Hepatocyte (in vitro differentiated cells): ENCODE measurements around the gene PACSIN2.

Experiments used
- EZH2 ChIP-seq: fragments of 200-600 bp; sonication (generic); IDR thresholded peaks from 2 replicates; pipeline ENCODE4 v1.6.1; 2016; ENCODE audit warnings: antibody characterized with exemption, mild to moderate bottlenecking, borderline replicate concordance
- EZH2phosphoT487 ChIP-seq: fragments of 200-600 bp; sonication (generic); IDR thresholded peaks from one replicate; pipeline ENCODE4 v1.6.1; 2018; ENCODE audit warnings: antibody characterized with exemption, mild to moderate bottlenecking, low read depth, moderate library complexity; ENCODE audit not compliant: unreplicated experiment, severe bottlenecking
- TF ChIP-seq, protein P1 (sequence below): fragments of 200-600 bp; sonication (generic); IDR thresholded peaks from 2 replicates; pipeline ENCODE4 v1.5.1; 2016; ENCODE audit warnings: antibody characterized with exemption, mild to moderate bottlenecking; ENCODE audit not compliant: poor library complexity

DNA sequence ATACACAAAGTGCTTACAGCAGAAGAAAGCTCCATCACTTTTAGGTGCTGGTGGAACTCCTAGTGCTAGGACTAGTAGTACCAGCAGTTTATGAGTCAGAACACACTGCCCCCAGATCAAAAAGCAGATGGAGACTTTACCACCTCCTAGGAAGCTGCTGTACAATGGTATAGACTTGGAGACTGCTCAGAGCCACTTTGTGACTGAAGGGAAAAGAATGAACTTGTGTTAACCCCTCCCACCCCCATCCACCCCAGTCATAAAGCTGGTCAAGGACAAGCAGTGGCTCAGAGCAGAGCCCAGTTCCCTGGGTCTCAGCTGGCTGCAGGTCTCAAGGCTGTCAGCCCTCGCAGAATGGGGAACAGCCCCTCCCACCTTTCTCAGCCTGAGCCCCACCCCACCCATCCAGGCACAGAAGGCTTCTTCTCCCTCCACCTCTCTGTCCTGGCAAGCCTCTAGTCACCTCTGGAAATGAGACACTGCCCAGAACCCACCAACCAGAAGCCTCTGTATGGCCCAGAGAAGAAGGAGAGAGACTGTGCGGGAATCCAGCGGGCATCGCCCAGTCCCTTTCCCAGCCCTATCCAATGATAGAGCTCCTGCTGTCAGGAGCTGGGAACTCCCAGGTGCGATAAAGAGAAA lies 23.8 kb downstream of the PACSIN2 start:
- TF ChIP-seq EZH2: no peak
- TF ChIP-seq, protein P1, sequence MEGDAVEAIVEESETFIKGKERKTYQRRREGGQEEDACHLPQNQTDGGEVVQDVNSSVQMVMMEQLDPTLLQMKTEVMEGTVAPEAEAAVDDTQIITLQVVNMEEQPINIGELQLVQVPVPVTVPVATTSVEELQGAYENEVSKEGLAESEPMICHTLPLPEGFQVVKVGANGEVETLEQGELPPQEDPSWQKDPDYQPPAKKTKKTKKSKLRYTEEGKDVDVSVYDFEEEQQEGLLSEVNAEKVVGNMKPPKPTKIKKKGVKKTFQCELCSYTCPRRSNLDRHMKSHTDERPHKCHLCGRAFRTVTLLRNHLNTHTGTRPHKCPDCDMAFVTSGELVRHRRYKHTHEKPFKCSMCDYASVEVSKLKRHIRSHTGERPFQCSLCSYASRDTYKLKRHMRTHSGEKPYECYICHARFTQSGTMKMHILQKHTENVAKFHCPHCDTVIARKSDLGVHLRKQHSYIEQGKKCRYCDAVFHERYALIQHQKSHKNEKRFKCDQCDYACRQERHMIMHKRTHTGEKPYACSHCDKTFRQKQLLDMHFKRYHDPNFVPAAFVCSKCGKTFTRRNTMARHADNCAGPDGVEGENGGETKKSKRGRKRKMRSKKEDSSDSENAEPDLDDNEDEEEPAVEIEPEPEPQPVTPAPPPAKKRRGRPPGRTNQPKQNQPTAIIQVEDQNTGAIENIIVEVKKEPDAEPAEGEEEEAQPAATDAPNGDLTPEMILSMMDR: no peak
- TF ChIP-seq EZH2phosphoT487: no peak
